Testis (tissue), 2 donors: ENCODE data around the gene UBR3.

ENCODE experiments used
- CTCF ChIP-seq, 3 experiments: fragments of 450-650 bp in 2 of 3; fragments of 200-600 bp in 1 of 3; sonication (generic) in 1 of 3; IDR thresholded peaks; one replicate each; pipeline ENCODE4 v1.5.1; 2016 to 2019; ENCODE audit warnings: antibody characterized with exemption in 3 of 3, mild to moderate bottlenecking in 2 of 3, moderate library complexity in 1 of 3
- POLR2A ChIP-seq: fragments of 450-650 bp; IDR thresholded peaks from one replicate; pipeline ENCODE4 v1.6.1; 2017; ENCODE audit warnings: antibody characterized with exemption, mild to moderate bottlenecking, moderate library complexity

- no peak for TF ChIP-seq CTCF (IDR thresholded peaks at IDR 0.05)
- no peak for TF ChIP-seq POLR2A
These were observed 12.9 kb downstream of the UBR3 start for GRCh38 chr2:169839954-169840746.
